B cell (primary cell): Measurements from ENCODE around the gene FBXO2. TPM values are rescaled to one million over a fixed set of nuclear protein-coding genes. Genes with fewer than 3 reads are reported as not detected.

Experiments used
- ATAC-seq: fragments of 200-7000 bp; cut with Tn5 transposase; one replicate; pipeline ENCODE4 v1.10.0; 2021; ENCODE audit warnings: low read depth, mild to moderate bottlenecking, moderate number of reproducible peaks, moderate library complexity
- CTCF ChIA-PET: fragments of 350-600 bp; sonication (Branson Sonifier 250); formaldehyde crosslinking; loops from one replicate; lab custom pipeline; 2021; ENCODE audit warnings: antibody characterized with exemption, inconsistent platforms; lab: Charles Lee
- POLR2A ChIA-PET: fragments of 350-600 bp; sonication (Branson Sonifier 250); formaldehyde crosslinking; loops from one replicate; lab custom pipeline; 2021; ENCODE audit warnings: antibody characterized with exemption; lab: Charles Lee
- DNase-seq: peaks from one replicate; pipeline ENCODE4 v3.0.0; 2013
- H2AFZ ChIP-seq: 2 replicates; pipeline ENCODE4 v1.6.1; 2012; ENCODE audit warnings: mild to moderate bottlenecking, low read depth, low read length; ENCODE audit not compliant: insufficient read depth, poor library complexity, severe bottlenecking
- H3K27ac ChIP-seq, 2 donors: 1 replicate in 1 of 2; 2 replicates in 1 of 2; pipeline ENCODE4 v1.5.1; 2012 to 2013; ENCODE audit warnings: low read length in 2 of 2, mild to moderate bottlenecking in 2 of 2, moderate library complexity in 1 of 2
- H3K27me3 ChIP-seq, 4 experiments: fragments of 200-600 bp in 1 of 4; sonication (generic) in 1 of 4; replicated peaks in 1 of 4; 1 replicate in 2 of 4; 2 replicates in 2 of 4; pipeline versions ENCODE4 v1.6.1 to v1.7.0; 2013 to 2016; ENCODE audit warnings: low read length in 3 of 4, mild to moderate bottlenecking in 2 of 4, mixed read lengths in 1 of 4, moderate library complexity in 1 of 4; ENCODE audit not compliant: insufficient read depth in 4 of 4, control insufficient read depth in 3 of 4; ENCODE audit errors: control extremely low read depth in 1 of 4
- H3K36me3 ChIP-seq, 2 experiments: replicated peaks in 1 of 2; 1 replicate in 1 of 2; 2 replicates in 1 of 2; pipeline versions ENCODE4 v1.6.1 to v1.7.1; 2013; ENCODE audit warnings: low read length in 1 of 2; ENCODE audit not compliant: insufficient read depth in 2 of 2, control insufficient read depth in 1 of 2; ENCODE audit errors: control extremely low read depth in 1 of 2, extremely low read depth in 1 of 2
- H3K4me1 ChIP-seq, 2 donors: fragments of 200-600 bp in 1 of 2; sonication (generic) in 1 of 2; 1 replicate in 1 of 2; 2 replicates in 1 of 2; pipeline versions ENCODE4 v1.5.1 to v1.6.1; 2013 to 2017; ENCODE audit warnings: low read length in 2 of 2; ENCODE audit not compliant: control insufficient read depth in 2 of 2, insufficient read depth in 2 of 2
- H3K4me2 ChIP-seq: replicated peaks from 2 replicates; pipeline ENCODE3; 2012; ENCODE audit warnings: mild to moderate bottlenecking, low read depth, low read length; ENCODE audit not compliant: poor library complexity, severe bottlenecking
- H3K4me3 ChIP-seq, 5 experiments: fragments of 200-600 bp in 1 of 5; sonication (generic) in 1 of 5; 1 replicate in 3 of 5; 2 replicates in 2 of 5; pipeline versions ENCODE4 v1.5.1 to v1.7.0; 2011 to 2016; ENCODE audit warnings: low read length in 4 of 5, mild to moderate bottlenecking in 4 of 5, low read depth in 2 of 5, control low read depth in 1 of 5, moderate library complexity in 1 of 5; ENCODE audit not compliant: insufficient read depth in 1 of 5; ENCODE audit errors: control extremely low read depth in 1 of 5, extremely low read depth in 1 of 5
- H3K79me2 ChIP-seq: fragments of 200-600 bp; sonication (generic); one replicate; pipeline ENCODE4 v1.6.0; 2016; ENCODE audit warnings: low read length; ENCODE audit not compliant: control insufficient read depth, insufficient read depth
- H3K9ac ChIP-seq: fragments of 200-600 bp; sonication (generic); 2 replicates; pipeline ENCODE4 v1.6.1; 2017; ENCODE audit warnings: mild to moderate bottlenecking, low read length, moderate library complexity
- H3K9me3 ChIP-seq, 3 donors: one replicate each; pipeline versions ENCODE4 v1.6.1 to v1.7.1; 2013; ENCODE audit warnings: low read length in 2 of 3; ENCODE audit not compliant: control insufficient read depth in 2 of 3, insufficient read depth in 1 of 3; ENCODE audit errors: control extremely low read depth in 1 of 3
- H4K20me1 ChIP-seq: 2 replicates; pipeline ENCODE4 v1.6.0; 2012; ENCODE audit warnings: mild to moderate bottlenecking, low read length; ENCODE audit not compliant: insufficient read depth, control insufficient read depth, poor library complexity, severe bottlenecking
- H3K27ac Mint-ChIP-seq: one replicate; pipeline ENCODE4 v1.8.0; 2021; ENCODE audit warnings: mixed read lengths
- H3K27me3 Mint-ChIP-seq: one replicate; pipeline ENCODE4 v1.8.0; 2021; ENCODE audit warnings: mixed read lengths
- H3K4me1 Mint-ChIP-seq: one replicate; pipeline ENCODE4 v1.8.0; 2021; ENCODE audit warnings: mixed read lengths
- H3K4me3 Mint-ChIP-seq: one replicate; pipeline ENCODE4 v1.8.0; 2021; ENCODE audit warnings: mixed read lengths
- H3K9me3 Mint-ChIP-seq: one replicate; pipeline ENCODE4 v1.8.0; 2022; ENCODE audit warnings: mixed read lengths; ENCODE audit not compliant: insufficient read depth
- EZH2 ChIP-seq: IDR thresholded peaks from 2 replicates; pipeline ENCODE4 v1.6.1; 2012; ENCODE audit warnings: borderline replicate concordance, low read depth, mild to moderate bottlenecking, moderate library complexity, low read length; ENCODE audit not compliant: insufficient read depth, poor library complexity, severe bottlenecking
- WGBS: methylation state at CpG from one replicate; pipeline ENCODE4 v1.1.5; 2013; ENCODE audit warnings: missing lambda C conversion rate; ENCODE audit not compliant: insufficient coverage; 5-methylcytosine and 5-hydroxymethylcytosine counted together
- intact Hi-C: fragments of 100-400 bp; cut with micrococcal nuclease; formaldehyde crosslinking; loops from one replicate; pipeline ENCODE4 v1.10.0; 2022
- polyA plus RNA-seq: library from polyadenylated mRNA; depleted of rRNA; stranded (reverse); fragments of >200 nt; gene quantifications from 2 replicates; pipeline ENCODE4 v1.2.3, GENCODE V29; 2012
- total RNA-seq, 2 donors: library from RNA; stranded (reverse); fragments of 120-200 nt in 1 of 2; gene quantifications; 1 replicate in 1 of 2; 2 replicates in 1 of 2; pipeline versions ENCODE4 v1.2.3 to v1.2.4, GENCODE V29; 2013 to 2022
- TF ChIP-seq, protein P1 (sequence below): fragments of 200-600 bp; IDR thresholded peaks from one replicate; pipeline ENCODE4 v1.8.0; 2022; ENCODE audit warnings: antibody characterized with exemption, mild to moderate bottlenecking

Gene FBXO2
- total and polyA plus RNA-seq, 2 donors (not counting 1 experiment from before 2014, with no cell fraction given) = 9.6 TPM

DNA sequence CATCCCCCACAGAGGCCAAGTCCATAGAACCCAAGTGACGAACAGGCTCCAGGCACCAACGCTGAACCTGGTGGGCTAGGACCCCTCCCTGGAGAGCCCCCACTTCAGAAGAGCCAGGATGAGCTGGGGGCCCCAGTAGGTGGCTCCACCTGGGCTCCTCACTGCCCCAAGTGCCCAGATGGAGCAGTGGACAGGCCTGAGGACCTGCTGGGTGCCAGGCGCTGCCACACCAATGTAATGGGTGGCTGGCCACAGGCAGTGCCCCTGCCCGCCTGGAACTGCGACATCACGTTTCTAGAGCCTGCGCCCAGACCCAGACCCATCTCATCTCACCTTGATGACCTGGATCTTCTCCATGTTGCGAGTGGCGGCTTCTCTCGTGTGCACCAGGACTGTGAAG, 21.1 kb upstream of the FBXO2 start:
- ChIA-PET CTCF (no interaction called here), POLR2A (no interaction called here)
- peaks cover 13% of the 10 kb centered on the region for H3K4me1 Mint-ChIP-seq
- Histone ChIP-seq H3K36me3 (peaks cover 0 to 25% of the 10 kb centered on the region in 2 experiments), H3K9me3 (no peaks in the 10 kb centered on the region), H2AFZ (no peak overlapping the region), H3K27ac (no peak overlapping the region), H3K4me2 (no peak overlapping the region), H4K20me1 (no peaks in the 10 kb centered on the region), H3K27me3 (no peaks in the 10 kb centered on the region), H3K9ac (no peak overlapping the region), H3K4me3 (no peak overlapping the region), H3K4me1 (peaks cover 2 to 9% of the 10 kb centered on the region in 2 donors), H3K79me2 (no peaks in the 10 kb centered on the region)
- H3K27ac Mint-ChIP-seq = no peak overlapping the region
- DNase-seq (no peak), ATAC-seq (no peak)
- no peak overlapping the region for H3K4me3 Mint-ChIP-seq
- H3K9me3 Mint-ChIP-seq = no peaks in the 10 kb centered on the region
- H3K27me3 Mint-ChIP-seq = no peaks in the 10 kb centered on the region
- 92% methylated on average over 4 of the region's 10 CpGs for WGBS
- intact Hi-C loops = no loop called here
- TF ChIP-seq, protein P1, sequence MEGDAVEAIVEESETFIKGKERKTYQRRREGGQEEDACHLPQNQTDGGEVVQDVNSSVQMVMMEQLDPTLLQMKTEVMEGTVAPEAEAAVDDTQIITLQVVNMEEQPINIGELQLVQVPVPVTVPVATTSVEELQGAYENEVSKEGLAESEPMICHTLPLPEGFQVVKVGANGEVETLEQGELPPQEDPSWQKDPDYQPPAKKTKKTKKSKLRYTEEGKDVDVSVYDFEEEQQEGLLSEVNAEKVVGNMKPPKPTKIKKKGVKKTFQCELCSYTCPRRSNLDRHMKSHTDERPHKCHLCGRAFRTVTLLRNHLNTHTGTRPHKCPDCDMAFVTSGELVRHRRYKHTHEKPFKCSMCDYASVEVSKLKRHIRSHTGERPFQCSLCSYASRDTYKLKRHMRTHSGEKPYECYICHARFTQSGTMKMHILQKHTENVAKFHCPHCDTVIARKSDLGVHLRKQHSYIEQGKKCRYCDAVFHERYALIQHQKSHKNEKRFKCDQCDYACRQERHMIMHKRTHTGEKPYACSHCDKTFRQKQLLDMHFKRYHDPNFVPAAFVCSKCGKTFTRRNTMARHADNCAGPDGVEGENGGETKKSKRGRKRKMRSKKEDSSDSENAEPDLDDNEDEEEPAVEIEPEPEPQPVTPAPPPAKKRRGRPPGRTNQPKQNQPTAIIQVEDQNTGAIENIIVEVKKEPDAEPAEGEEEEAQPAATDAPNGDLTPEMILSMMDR = no peak
- TF ChIP-seq EZH2 = no peak

DNA sequence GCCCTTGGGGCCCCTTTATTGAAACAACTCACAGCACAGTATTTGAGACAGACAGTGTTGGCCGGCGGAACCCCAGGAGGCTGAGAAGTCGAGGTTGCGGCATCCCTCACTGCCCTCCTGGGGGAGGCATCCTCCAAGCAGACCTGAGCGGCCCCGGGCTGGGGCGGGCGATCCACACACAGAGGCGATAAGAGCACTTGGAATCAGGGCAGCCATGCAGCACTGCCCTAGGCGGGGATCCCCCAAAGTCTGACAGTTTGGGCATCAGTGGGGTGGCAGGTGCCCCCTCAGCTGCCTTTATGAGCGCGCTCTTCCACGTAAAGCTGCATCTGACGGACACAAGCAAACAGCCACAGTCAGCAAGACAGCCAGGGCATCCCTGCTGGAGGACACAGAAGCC, 20.3 kb upstream of the FBXO2 start:
- POLR2A ChIA-PET = no interaction called here
- TF ChIP-seq EZH2 = no peak
- TF ChIP-seq, protein P1 = no peak
- H3K4me3 Mint-ChIP-seq = no peak overlapping the region

More for the DNA sequence above, 20.3 kb upstream of the FBXO2 start:
- 98% methylated on average over 14 of the region's 14 CpGs for WGBS
- DNase-seq (no peak), ATAC-seq (no peak)
- H3K4me1 Mint-ChIP-seq = peaks cover 8% of the 10 kb centered on the region
- Histone ChIP-seq H3K27ac (no peak overlapping the region), H4K20me1 (no peaks in the 10 kb centered on the region), H3K36me3 (peaks cover 0 to 25% of the 10 kb centered on the region in 2 experiments), H3K79me2 (no peaks in the 10 kb centered on the region), H3K4me2 (no peak overlapping the region), H3K4me3 (no peak overlapping the region), H3K9ac (no peak overlapping the region), H3K9me3 (no peaks in the 10 kb centered on the region), H2AFZ (no peak overlapping the region), H3K4me1 (peaks cover 0 to 7% of the 10 kb centered on the region in 2 donors), H3K27me3 (no peaks in the 10 kb centered on the region)
- intact Hi-C loops = no loop called here
- H3K27me3 Mint-ChIP-seq = no peaks in the 10 kb centered on the region
- no peak overlapping the region for H3K27ac Mint-ChIP-seq
- CTCF ChIA-PET = interaction anchor here (2.7 kb wide), 1 partner anchor 11 kb away, joined by 6 read pairs; the partner anchor contains the start of gene FBXO6
- no peaks in the 10 kb centered on the region for H3K9me3 Mint-ChIP-seq
